ENCODE measurements around the gene ECPAS.
"Not testable (repeated sequence)": the region's sequence is repeated elsewhere in the genome, so short reads cannot be mapped to it uniquely, and the experiment has no call there.

The ECPAS gene

DNA sequence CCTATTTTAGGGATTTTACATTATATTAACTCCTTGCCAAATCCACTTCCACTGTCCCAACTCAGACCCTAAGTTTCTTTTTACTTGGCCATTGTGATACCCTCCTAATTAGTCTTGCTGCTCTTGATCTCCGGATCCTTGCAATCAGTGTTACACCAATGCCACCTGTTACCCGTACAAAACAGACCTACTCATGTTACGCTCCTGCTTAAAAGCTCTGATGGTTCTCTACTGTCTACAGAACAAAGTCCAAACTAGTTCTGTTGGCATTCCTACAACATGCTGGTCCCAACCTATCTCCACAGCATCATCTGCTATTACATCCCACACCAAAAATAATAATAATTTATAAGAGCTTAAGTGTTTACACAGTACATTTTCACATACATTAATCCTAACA lies 9.8 kb downstream of the ECPAS start:
- no peak for DNase-seq (ENCODE audit: low read depth in 2 of 2)

DNA sequence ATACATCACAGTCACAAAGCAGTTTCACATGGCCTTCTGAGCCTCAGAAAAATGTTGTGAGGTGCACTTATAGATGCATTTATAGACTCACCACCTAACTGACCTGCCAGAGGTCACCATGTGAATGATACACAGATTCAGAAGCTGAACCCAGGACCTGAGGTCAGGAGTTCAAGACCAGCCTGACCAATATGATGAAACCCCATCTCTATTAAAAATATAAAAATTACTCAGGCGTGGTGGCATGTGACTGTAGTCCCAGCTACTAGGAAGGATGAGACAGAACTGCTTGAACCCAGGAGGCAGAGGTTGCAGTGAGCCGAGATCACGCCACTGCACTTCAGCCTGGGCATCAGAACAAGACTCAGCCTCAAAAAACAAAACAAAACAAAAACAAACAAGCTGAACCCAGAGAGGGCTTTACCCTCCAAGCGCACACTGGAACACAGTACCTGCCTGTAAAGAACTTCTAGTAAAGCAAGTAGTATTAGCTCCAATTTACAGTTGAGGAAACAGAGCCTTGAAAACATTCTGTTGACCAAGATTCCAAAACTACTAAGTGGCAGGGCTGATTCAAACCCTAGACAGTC lies 16.3 kb downstream of the ECPAS start:
- no peak for DNase-seq (ENCODE audit: low read depth in 2 of 2)

DNA sequence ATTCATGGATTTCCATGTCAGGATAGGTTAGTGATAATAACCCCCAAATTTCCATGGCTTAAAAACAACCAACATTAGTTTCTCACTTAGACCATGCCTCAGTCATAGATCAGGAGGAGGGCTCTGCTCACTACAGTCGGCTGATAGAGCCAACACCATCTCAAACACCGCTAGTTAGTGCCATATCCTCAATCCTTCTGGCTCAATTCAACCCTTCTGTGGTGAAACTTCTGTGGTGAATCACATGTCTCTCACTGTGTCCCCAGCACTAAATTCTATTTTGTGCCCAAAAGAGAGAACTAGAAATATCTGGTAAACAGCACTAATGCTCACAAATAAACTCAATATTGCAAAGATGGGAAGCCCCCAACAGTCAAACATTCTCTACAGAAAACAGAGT lies 21.1 kb downstream of the ECPAS start:
- no peak for DNase-seq (ENCODE audit: low read depth in 2 of 2)

DNA sequence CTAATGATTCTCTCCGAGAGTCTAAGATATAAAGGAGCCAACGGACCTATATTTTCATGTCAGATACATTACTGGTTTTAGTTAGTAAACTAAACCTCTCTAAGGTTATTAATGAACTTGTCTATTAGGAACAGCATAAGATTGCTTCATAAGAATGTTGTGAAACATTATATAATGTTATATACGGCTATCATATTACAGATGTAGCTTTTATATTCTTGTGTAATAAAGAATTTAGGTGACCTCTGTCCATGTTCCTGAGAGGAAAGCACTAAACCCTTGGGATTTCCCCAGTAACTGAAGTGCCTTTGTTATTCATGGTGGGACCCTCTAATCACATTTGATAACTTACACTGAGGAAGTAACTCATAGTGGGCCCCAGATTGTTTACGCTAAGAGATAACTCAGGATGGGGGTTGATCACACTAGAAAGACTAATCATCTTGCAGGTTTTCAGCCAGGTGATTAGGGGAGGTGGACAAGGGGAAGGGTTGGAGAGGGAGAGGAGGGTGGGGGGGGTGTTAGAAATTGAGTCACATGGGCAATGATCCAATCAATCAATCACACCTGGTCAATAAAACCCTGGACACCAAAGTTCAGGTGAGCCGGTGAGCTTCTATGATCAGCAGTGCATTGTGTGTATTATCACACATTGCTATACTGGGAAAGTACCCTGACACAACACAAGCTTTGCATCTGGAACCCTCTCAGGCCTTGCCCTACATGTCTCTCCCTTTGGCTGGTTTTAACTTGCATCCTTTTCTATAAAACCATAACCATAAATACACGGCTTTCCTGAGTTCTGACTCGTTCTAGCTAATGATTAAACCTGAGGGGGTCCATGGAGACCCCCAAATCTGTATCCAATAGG lies 25.8 kb downstream of the ECPAS start:
- DNase-seq (ENCODE audit: low read depth in 2 of 2) = no peak

DNA sequence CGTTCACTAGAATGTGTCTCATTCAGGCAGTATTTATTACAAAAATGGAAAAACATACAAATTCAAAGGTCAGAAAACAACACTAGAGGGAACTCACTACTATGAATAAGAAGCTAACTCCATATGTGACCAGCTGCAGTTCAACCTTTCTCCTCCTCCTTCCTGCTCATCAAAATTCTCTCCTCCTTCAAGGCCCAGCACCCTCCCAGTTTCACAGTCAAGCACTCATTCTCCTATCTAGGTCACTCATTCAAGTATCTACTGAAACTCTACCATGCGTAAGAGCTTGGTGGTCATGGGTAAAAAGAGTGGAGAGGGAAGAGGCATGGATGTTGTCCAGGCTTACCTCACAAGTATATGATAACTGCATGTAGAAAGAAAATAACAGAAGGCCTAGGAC lies 27.7 kb downstream of the ECPAS start:
- no peak for DNase-seq (ENCODE audit: low read depth in 2 of 2)

DNA sequence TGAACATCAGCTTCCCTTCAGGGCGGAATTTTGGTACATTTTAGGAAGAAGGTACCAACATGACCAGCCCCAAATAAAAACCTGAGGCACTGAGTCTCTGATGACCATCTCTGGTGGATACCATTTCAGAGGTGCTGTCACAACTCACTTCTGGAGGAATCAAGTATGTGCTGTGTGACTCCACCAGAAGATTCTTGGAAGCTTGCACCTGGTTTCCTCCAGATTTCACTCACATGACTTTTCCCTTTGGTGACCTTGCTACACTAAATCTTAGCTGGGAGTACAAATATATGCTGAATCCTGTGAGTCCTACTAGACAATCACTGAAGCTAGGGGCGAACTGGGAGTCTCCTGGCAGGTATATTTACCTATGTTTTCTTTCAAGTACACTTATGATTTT lies 28.5 kb downstream of the ECPAS start:
- no peak for DNase-seq (ENCODE audit: low read depth in 2 of 2)

DNA sequence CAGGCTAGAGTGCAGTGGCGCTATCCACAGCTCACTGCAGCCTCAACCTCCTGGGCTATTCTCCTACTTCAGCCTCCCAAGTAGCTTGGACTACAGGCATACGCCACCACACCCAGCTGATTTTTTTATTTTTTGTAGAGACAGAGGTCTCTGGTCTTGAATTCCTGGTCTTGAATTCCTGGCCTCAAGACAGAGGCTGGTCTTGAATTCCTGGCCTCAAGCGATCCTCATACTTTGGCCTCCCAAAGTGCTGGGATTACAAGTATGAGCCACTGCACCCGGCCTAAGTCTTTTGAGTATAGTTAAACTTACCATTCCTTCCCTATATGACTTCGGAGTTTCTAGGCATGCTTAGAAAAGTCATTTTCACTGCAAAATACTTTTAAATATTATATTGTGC lies 29.4 kb downstream of the ECPAS start:
- no peak for DNase-seq (ENCODE audit: low read depth in 2 of 2)

DNA sequence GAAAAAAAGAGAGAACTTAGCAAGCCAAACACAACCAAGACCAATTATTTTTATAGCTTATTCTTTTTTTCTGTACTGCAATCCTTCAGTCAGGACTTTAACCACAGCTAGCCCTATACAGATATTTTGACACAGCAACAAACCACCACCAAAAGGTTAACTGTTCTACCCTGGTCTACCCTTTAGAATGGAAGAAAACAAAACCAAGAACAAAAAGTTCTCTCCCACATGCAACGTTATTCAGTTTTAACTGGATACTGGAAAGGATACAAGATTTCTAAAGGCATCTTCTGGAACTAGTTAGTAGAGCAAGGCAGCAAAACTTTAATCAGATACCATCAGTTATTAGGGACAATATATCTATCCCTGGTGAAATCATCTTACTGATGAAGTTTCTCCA lies 32.6 kb downstream of the ECPAS start:
- no peak for DNase-seq (ENCODE audit: low read depth in 2 of 2)

DNA sequence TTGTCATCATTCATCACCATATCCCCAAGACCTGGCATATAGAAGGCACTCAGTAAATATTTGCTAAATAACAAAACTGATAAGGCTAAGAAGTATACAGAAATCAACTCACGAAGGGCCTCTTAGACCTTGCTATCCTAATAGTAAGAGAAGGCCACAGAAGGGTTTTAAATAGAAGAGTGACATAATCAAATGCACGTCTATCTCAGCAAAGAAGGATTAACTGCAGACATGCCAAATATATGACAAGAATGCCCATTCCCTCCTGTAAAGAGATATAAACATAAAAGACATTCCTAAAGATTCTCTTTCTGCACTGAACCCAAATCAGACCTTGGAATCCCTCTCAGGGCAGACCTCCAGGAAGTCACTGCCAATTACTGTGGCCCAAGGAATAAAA lies 34.1 kb downstream of the ECPAS start:
- DNase-seq (ENCODE audit: low read depth in 2 of 2) = no peak

DNA sequence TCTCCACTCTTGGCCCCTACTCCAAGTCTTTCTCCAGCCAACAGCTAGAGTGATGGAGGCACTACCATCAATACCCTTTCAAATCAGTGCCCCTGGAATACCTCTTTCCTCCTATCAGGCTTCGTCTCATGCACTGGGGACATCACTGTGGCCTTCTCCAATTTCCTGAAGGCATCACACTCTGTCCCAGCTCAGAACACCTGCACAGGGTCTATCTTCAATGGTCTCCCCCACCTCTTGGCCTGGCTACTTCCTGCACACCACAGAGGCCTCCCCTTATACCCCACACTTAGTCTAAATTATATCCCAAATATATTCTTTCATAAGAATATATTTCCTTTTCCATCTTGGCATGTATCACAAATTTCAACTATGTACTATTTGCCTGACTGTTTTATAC lies 34.5 kb downstream of the ECPAS start:
- DNase-seq (ENCODE audit: low read depth in 2 of 2) = no peak

DNA sequence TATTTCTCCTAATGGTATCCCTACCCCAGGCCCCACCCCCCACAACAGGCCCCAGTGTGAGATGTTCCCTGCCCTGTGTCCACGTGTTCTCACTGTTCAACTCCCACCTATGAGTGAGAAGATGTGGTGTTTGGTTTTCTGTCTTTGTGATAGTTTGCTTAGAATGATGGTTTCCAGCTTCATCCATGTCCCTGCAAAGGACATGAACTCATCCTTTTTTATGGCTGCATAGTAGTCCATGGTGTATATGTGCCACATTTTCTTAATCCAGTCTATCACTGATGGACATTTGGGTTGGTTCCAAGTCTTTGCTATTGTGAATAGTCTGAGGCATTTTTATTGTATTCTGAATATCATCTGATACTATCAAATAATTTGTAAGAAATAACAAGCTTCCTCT lies 38.4 kb downstream of the ECPAS start:
- DNase-seq (ENCODE audit: low read depth in 2 of 2) = not testable (repeated sequence)

DNA sequence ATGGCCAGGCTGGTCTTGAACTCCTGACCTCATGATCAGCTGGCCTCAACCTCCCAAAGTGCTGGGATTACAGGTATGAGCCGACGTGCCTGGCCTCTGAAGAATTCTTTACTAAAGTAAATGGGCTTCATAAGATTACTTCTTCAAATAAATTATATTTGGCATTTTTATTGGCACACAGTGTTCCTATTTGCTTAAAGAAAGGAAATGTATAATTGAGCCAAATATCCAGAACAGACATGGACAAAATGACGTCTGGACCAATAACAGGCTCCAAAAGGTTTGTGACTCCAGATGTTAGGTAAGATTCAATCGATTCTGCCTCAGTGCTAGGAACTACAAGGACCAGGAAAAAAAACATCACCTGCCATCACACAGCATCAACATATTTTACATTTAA lies 40.7 kb downstream of the ECPAS start:
- no peak for DNase-seq (ENCODE audit: low read depth in 2 of 2)

DNA sequence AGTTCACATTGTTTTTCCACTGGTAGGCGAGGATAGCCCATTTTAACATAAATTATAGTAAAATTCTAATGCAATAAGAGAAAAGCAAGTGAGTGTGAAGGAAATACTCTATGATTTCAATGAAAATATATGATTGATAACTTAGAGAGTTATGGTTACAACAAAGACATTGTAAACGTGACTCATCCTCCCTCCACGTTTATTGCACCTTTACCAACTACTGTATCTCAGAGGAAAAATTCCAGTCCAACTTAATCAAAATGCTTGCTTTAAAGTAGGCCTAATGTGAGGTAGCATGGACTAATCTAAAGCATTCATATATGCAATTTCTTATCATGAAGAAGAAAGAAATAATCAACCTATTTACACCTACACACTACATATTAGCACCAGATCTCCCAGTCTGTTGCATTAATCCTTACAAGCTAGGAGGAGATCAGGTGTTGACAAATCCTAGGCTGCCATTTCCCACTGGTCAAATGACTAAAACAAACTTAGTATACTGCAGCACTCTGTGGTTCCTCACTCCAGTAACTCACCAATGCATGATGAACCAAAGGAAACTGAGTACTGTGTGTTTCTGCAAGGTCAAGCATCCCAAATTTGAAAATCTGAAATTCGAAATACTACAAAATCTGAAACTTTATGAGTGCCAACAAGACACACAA lies 41.7 kb downstream of the ECPAS start:
- DNase-seq (ENCODE audit: low read depth in 2 of 2) = no peak

DNA sequence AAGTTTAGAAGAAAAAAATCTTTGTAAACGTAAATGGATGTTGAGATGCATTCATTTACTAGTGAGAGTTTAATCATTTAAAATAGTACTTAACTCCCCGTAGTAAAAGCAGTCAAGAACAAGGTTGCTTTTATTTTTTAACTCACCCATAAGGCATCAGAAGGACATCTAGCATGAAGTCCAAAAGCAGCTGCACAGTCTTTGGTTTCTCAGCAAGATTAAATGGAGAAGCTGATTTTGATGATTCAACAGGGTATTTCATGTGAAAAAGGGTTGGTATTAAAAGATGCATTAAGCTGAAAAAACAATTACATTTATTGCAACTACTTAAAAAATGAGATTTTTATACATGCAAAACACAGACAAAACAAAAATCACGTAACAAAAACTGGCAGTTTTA lies 44.0 kb downstream of the ECPAS start:
- no peak for DNase-seq (ENCODE audit: low read depth in 2 of 2)

DNA sequence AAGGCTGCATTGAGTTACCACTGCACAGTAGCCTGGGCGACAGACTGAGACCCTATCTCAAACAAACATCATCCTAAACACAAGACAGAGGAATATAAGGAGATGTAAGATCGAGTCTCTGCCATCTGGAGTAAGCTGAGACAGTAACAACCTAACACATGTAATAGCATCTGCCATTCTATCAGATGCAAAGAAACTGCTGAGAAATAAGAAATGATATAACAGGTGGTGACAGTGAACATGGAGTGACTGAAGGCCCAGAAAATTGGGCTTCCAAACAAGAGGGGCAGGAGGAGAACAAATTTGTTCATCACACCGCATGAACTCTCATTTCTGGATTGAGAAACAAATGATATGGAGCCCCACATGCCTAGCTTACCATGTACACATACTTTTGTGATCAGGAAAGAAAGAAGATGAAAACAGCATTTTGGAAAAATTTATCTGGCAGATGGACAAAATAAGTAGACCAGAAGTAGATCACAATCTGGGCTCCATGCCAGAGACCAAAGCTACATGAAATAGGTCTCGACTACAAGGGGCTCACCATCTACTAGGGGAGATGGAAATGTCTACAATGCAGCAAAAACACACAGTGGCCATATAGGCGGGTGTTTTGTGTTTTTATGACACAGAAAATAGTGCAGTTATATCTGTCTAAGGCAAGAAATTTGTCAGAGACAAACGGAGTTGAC lies 45.5 kb downstream of the ECPAS start:
- no peak for DNase-seq (ENCODE audit: low read depth in 2 of 2)

DNA sequence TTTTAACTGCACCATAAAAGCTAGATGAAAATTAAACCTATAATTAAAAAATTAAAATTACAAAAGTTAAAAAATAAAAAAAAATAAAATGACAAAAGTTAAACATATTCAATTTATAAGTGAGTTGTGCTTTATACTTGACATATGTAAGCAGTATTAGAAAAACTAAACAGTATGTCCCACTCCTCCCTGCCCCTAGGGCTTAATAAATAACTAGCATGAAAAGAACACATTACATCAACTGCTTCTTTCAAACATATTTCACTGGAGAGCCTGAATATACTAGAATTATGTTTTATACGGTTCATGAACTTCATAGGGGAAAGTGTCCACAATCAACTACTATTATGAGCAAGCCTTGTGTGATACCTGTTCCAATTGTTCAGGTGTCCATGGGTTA lies 47.6 kb downstream of the ECPAS start:
- DNase-seq (ENCODE audit: low read depth in 2 of 2) = no peak

DNA sequence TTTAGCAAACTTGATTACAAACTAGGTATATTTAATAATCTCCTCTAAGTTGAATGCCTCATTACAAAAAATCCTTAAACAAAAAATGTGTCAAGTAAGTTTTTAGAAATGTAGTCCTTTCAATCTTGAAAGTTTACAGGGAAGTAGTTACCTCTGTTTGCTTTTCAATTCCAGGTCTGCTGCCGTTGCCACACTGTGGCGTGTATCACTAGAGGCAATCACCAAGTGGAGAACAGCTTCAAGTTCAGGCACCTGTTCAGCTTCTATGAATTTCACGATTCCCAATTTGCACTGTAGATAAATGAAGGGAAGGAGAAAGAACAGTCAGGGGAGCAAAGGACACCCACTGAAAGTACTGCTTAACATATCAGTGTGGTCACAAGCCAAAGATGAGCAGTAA lies 51.1 kb downstream of the ECPAS start:
- DNase-seq (ENCODE audit: low read depth in 2 of 2) = no peak

DNA sequence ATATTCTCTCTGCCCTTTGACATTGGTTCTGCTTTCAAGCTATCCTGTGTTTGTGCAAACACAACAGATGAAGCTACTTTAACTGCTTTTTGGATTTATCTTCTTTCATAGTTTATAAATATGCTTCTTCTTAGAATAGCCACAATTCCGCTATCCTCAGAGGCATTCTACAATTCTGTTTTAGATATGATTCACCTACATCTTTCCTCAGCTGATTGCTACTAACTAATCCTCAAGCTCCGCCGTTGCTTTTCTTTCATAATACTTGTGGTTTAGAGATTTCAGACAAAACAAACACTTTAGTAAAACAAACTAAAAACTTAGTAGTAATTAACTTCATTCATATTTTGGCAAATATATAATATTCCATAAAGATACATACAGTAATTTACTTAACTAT lies 52.5 kb downstream of the ECPAS start:
- no peak for DNase-seq (ENCODE audit: low read depth in 2 of 2)

DNA sequence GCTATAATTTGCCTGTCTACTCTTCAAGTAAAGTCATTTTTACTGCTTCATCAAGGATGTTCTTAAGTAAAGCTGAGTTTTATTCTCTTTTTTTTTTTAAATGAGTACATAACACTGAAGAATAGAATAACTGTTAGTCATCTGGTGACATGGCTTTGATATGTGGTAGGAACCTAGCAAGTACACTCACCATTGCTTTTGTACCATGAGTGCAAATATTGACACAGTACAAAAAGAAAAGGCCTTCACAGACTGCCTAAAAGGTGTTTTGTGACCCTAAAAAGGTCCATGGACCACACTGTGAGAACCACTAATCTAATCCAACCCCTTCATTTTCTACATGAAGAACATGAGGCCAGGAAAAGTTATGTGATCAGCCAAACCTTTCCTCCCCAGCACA lies 55.0 kb downstream of the ECPAS start:
- no peak for DNase-seq (ENCODE audit: low read depth in 2 of 2)

DNA sequence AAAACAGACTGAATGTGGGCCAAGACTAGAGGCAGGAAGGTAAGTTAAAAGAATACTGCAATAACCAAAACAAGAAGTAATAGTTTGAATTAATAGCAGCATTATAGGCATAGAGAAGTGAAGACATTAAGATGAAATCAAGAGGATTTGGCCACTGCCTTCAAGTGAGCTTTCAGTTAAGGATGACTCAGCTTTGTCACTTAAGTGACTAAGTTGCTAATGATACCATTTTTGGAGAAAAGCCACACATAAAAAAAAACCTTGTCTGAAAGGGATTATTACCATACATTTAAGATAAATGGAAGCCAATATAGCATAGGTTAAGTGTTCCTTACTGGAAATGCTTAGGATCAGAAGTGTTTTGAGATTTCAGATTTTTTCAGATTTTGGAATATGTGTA lies 57.0 kb downstream of the ECPAS start:
- DNase-seq (ENCODE audit: low read depth in 2 of 2) = no peak

DNA sequence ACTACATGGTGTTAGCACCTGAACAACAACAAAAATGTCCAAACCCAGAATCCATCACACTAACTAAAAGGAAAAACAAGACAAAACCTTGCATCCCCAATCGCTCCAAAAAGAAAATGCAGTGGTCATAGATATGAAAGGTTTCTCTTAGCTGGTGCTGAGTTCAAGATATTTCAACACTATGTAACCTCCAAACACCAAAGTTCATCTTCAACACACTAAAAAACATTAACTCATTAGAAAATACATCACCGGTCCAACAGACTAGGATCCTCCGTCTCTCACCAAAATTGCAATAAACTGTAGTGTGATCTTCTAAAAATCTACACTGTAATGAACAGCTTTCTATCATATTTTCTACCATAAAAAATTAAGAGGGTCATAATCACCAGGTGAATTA lies 60.8 kb downstream of the ECPAS start:
- no peak for DNase-seq (ENCODE audit: low read depth in 2 of 2)

DNA sequence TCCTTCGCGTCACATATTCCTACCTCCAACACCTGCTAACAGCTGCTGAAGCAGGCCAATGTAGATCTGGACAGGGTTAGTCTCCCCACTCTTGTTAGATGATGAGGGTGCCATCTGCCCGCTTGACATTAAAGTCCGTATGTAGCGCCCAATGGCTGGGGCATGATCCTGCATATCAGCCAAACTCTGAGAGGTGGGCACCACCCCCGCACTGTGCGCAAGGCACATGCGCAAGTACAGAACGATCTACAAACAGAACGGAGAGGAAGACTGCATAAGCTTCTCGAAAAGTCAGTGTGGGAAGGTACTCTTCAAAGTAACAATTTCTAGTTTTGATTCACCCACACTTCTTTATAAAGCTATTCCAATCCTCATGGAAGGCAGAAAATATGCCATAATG lies 69.8 kb downstream of the ECPAS start:
- DNase-seq (ENCODE audit: low read depth in 2 of 2) = no peak

DNA sequence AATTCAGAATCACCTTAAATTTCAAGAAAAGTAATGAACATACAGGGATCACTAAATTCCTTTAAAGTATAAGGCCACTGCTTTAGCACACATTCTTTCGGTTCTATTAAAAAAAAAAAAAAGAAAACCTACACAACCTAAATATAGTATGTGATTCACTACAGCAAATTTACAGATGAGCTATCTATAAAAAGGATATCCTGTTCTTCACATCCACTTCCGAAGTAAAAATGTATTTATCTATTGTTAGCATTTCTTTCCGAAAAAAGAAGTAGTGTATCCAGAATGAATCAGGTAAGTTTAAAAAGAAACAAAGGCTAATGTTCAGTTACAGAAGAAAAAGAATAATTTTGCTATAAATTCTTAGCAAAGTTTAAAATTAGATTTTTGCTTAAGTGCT lies 70.2 kb downstream of the ECPAS start:
- no peak for DNase-seq (ENCODE audit: low read depth in 2 of 2)

Measured in stimulated activated CD4-positive, alpha-beta T cell treated with anti-CD3 and anti-CD28 coated beads, Interleukin-1b, Interleukin-23, amount 100 ng/mL, for 1 hour (primary cell).